Measurements from ENCODE around the gene SDE2.
"Not testable (repeated sequence)": the region's sequence is repeated elsewhere in the genome, so short reads cannot be mapped to it uniquely, and the experiment has no call there.

The SDE2 gene

GRCh38 chr1:225999227-225999911 is at the start of gene SDE2:
SDE2 (minus strand) TSS chr1:225999343; CDS start chr1:225999312, 31 bp downstream.
- DNase-seq: peak; percentile 94

- no peak for DNase-seq
These were observed 49.7 kb upstream of the SDE2 start for GRCh38 chr1:226048886-226049285.

GRCh38 chr1:226047495-226047894 is 48.4 kb upstream of the SDE2 start:
- no peak for DNase-seq

GRCh38 chr1:226046240-226046639 is 47.1 kb upstream of the SDE2 start:
- no peak for DNase-seq

GRCh38 chr1:226044514-226045101 is 45.5 kb upstream of the SDE2 start:
- DNase-seq: no peak

GRCh38 chr1:226041419-226041818 is 42.3 kb upstream of the SDE2 start:
- no peak for DNase-seq

GRCh38 chr1:226038661-226039060 is 39.5 kb upstream of the SDE2 start:
- no peak for DNase-seq

- no peak for DNase-seq
These were observed 36.8 kb upstream of the SDE2 start for GRCh38 chr1:226035915-226036314.

- no peak for DNase-seq
These were observed 35.3 kb upstream of the SDE2 start for GRCh38 chr1:226034482-226034881.

GRCh38 chr1:226033991-226034390 is 34.8 kb upstream of the SDE2 start:
- DNase-seq: no peak

GRCh38 chr1:226033582-226033981 is 34.4 kb upstream of the SDE2 start:
- no peak for DNase-seq

- DNase-seq: no peak
These were observed 30.6 kb upstream of the SDE2 start for GRCh38 chr1:226029568-226030225.

GRCh38 chr1:226029093-226029496 is 30.0 kb upstream of the SDE2 start:
- DNase-seq: no peak

- DNase-seq: no peak
These were observed 28.5 kb upstream of the SDE2 start for GRCh38 chr1:226027538-226028217.

- no peak for DNase-seq
These were observed 27.7 kb upstream of the SDE2 start for GRCh38 chr1:226026833-226027232.

GRCh38 chr1:226023735-226024134 is 24.6 kb upstream of the SDE2 start:
- DNase-seq: no peak

GRCh38 chr1:226021801-226022200 is 22.7 kb upstream of the SDE2 start:
- DNase-seq: no peak

- DNase-seq: no peak
These were observed 22.3 kb upstream of the SDE2 start for GRCh38 chr1:226021401-226021800.

- DNase-seq: peak; percentile 56
These were observed 20.4 kb upstream of the SDE2 start for GRCh38 chr1:226019572-226019971.

GRCh38 chr1:226017070-226017469 is 17.9 kb upstream of the SDE2 start:
- no peak for DNase-seq

- DNase-seq: no peak
These were observed 10.5 kb upstream of the SDE2 start for GRCh38 chr1:226009650-226010044.

GRCh38 chr1:226007126-226007892 is 8.2 kb upstream of the SDE2 start:
- not testable (repeated sequence) for DNase-seq

- no peak for DNase-seq
These were observed 7.5 kb upstream of the SDE2 start for GRCh38 chr1:226006686-226007085.

Data from NCI-H2029 (cell line).